Mucosa of gallbladder (tissue), 1 donor: ENCODE measurements around the gene COX20. TPM values are rescaled to one million over a fixed set of nuclear protein-coding genes. Genes with fewer than 3 reads are reported as not detected.
"Not testable (repeated sequence)": the region's sequence is repeated elsewhere in the genome, so short reads cannot be mapped to it uniquely, and the experiment has no call there.

ENCODE experiments used
- DNase-seq: peaks from one replicate; pipeline ENCODE4 v3.0.0-alpha.2; 2020; ENCODE audit warnings: low spot score
- total RNA-seq: library from RNA; stranded (reverse); gene quantifications from one replicate; pipeline ENCODE4 v1.2.1, GENCODE V29; 2021
- donor health status: DM: no; HTN: no; CAD: no.

COX20 gene
- 27.5 TPM for total RNA-seq

DNA sequence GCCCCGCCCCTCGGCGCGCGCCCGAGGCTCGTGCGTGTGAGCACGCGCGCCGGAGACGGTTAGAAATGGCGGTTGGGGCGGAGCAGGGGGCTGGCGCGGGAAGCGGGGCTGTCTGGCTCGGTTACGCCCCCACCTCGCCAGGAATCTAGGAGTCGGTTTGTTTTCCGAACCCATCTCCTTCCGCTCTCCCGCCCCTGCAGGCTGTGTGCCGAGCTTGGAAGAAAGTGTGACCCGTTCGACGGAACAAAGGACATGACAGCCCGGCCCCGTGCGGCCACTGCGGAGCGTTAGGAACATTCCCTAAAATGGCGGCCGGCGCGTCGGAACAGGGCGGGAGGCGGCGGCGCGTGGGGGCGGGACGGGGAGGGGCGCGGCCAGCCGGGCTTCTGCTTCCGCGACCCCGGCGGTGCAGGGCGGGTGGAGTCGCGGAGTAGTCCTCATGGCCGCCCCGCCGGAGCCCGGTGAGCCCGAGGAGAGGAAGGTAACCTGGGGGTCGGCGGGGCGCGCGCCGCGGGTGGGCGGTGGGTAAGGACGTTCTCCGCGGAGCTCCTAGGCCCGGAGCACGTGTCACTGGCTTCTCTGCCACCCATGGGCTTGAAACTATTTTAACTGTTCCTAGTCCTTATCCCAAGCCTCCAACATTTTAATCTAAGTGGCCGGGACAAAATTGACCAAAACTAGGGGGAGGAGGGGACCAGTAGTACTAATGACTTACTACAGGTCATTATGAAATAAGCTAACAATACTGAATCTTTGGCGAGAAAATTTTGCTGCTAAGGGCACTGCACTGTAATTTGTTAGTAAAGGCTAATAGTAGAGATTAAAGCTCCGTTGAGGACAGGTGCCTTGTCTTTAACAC lies at the start of gene COX20:
Gene COX20 (plus strand): TSS at position 383 of the 859 bp plus-strand sequence. CDS start 57 bp downstream, at position 440.
- DNase-seq, result peak; percentile 90

DNA sequence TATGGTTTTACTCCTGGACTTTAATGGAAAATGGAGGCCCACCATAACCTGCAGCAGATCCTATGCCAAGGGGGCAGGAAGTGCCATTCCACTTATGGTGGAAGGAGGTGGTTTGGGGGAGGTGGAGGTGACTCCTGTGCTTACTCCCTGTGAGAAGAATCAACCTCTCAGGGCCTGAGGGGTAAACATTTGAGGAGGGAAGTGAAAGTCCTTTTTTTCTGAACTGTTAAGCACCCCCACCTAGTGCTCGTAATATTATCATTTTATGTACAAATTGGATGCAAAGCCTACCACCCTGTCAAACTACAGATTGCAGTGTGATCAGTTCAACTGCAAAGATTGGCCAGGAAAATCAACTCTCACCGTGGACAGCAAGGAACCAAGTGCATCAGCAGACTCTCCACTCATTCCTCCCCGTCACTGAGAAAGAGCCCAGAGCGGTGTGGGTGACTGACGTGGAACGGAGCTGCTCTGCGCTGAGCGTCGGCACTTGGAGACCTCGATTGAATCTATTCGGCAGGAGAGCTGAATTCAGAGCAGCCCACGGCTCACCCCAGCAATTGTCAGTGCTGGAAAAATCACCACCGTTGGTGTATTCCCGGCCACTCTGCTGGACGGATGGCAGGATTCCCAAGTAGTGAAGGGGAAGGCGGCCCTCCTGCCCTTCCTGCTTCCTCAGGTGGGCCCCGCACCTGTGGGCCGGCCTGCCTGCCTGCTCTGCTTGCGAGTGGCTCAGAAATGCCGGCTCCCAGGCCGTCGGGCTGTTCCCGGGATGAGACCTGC lies 46.8 kb upstream of the COX20 start:
- DNase-seq, result no peak

DNA sequence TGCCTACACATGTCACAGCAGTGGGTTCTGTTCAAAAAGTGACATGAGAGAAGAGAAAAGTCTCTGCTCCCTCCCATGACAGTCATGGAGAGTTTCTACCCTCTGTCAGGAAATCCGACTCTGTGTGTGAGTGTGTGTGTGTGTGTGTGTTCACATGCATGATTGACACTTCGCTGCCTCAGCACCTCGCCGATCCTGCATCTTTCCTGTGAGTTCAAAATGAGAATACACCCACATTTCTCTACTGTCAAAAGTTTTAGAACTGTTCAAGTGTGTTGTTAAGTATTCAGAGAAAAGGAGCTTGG lies 46.2 kb upstream of the COX20 start:
- no peak for DNase-seq

GRCh38 chr1:244789731-244790130 lies 45.7 kb upstream of the COX20 start:
- DNase-seq, result no peak

DNA sequence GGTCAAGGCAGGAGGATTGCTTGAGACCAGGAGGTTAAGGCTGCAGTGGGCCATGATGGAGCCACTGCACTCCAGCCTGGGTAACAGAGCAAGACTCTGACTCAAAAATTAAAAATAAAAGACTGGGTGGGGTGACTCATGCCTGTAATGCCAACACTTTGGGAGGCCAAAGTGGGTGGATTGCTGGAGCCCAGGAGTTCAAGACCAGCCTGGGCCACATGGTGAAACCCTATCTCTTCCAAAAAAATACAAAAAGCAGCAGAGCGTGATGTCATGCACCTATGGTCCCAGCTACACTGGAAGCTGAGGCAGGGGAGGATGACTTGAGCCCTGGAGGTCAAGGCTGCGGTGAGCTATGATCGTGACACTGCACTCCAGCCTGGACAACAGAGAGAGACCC lies 44.4 kb upstream of the COX20 start:
- DNase-seq, result no peak

DNA sequence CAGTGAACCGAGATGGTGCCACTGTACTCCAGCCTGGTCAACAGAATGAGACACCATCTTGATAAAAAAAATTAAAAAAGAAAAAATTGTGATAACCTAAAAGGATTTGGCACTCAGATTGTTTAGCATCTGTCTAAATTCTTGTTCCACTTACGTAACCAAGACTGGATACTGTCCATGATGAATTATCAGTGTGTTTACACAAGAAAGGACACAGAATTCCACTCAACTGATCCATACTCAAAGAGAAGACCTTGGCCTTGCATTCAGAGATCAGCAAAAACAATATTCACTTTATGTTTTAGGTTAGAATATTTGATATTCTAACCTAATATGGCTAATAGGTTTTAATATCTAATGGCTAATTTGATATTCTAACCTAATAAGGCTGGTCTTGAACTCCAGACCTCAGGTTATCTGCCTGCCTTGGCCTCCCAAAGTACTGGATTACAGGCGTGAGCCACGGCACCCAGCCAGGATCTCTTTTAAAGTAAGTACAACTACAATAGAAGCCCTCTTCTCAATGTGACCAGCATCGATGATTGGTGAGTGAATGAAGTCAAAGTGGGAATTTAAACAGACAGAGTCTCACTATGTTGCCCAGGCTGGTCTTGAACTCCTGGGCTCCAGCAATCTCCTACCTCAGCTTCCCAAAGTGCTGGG lies 43.1 kb upstream of the COX20 start:
- no peak for DNase-seq

- DNase-seq, result no peak
Measured at GRCh38 chr1:244794071-244794470, 41.4 kb upstream of the COX20 start.

DNA sequence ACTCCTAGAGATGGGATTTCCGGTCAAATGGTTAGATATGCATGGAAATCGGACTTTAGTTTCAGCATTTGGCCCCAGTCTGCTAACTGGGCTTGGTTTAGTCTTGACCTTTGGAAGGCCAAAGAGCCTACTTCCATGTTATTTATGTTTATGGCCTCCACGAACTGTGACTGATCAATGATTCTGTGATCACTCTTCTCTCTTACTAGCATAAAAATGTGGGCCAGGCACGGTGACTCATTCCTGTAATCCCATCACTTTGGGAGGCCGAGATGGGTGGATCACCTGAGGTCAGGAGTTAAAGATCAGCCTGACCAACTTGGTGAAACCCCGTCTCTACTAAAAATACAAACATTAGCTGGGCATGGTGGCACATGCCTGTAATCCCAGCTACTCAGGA lies 40.9 kb upstream of the COX20 start:
- not testable (repeated sequence) for DNase-seq

DNA sequence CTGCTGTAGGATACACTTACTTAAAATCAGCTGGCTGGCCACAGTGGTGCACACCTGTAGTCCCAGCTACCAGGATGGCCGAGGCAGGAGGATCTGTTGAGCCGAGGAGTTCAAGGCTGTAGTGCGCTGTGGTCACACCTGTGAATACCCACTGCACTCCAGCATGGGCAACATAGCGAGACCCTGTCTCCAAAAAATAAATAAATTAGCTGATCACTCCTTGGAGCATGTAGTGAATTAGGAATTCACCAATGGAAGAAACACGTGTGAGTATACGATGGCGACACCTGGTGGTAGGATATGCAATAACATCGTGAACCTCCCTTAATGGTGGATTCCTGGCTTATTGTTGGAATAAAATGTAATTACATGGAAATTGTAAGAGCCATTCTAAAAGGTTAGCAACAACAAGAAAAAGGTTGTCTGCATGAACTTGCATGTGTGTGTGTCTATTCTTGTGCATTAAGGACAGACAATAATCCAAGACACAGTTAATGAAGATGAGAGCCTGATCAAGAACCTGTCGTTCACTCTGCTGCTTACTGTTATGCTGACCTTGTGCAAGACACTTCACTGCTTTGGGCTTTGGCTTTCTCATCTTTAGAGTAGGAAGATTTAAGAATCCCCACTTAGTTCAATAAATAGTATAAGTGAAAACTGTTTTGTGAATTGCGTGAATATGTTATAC lies 38.6 kb upstream of the COX20 start:
- DNase-seq, result peak; percentile 68

DNA sequence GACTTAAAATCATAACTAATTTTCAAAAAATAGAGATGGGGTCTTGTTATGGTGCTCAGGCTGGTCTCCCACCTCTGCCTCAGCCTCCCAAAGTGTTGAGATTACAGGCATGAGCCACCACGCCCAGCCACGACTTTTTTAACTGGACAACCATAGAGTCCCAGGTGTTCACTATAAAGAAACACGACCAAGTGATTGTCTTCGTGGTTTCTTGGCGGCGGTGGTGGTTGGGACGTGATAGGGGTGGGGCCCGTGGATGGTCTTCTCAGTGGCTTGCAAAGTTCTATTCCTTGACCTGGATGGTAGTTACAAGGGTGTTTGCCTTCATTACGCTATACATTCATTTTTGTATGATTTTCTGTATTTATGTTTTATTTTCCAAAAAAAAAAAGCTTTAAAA lies 34.6 kb upstream of the COX20 start:
- DNase-seq, result no peak

GRCh38 chr1:244801246-244801645 lies 34.2 kb upstream of the COX20 start:
- no peak for DNase-seq

GRCh38 chr1:244802041-244802440 lies 33.4 kb upstream of the COX20 start:
- DNase-seq, result no peak

DNA sequence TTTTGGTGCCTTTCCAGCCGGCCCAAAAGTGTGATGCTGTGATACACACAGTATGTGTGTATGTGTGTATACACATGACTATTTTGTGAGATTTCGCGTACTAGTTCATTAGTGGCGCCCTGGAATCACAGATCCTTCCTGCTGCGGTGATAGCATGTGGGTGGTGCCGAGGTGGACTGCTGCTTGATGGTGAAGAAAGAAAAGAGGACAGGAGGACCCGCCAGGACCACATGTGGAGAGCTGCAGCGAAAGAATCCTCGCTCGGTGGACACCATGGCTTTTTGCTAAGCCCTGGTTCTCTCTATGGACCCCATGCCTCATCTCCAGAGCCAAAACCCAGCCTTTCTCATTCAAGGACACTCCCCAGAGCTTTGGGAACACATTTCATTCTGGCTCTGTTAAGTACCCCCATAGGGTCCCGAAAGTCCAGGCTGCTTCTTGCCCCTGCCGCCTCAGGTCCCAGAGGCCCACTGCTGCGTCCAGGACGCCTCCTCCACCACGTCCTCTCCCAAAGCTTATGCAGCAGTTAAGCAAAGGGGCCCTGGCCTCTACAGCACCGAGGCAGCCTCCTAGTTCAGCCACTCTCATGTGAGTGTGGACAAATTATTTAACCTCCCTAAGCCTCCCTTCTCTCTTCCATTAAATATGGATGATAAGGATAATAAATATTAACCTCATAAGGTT lies 32.8 kb upstream of the COX20 start:
- DNase-seq, result no peak

- DNase-seq, result no peak
Measured at GRCh38 chr1:244804841-244805240, 30.6 kb upstream of the COX20 start.

DNA sequence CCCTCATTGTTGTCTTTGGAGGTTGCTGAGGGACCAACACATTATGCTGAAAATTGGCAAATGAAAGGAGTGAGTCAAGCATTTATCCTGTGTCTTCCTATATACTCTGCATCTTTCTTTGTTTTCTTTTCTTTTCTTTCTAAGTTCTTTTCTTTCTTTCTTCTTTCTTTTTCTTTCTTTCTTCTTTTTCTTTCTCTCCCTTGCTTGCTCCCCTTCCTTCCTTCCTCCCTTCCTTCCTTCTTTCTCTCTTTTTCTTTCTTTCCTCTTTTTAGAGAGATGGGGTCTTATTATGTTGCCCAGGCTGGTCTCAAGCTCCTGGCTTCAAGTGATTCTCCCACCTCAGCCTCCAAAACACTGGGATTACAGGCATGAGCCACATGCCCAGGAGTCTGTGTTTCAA lies 28.3 kb upstream of the COX20 start:
- DNase-seq, result no peak

GRCh38 chr1:244810221-244810620 lies 25.2 kb upstream of the COX20 start:
- no peak for DNase-seq

GRCh38 chr1:244813327-244813726 lies 22.1 kb upstream of the COX20 start:
- DNase-seq, result no peak

GRCh38 chr1:244815600-244816099 lies 19.8 kb upstream of the COX20 start:
- DNase-seq, result no peak

DNA sequence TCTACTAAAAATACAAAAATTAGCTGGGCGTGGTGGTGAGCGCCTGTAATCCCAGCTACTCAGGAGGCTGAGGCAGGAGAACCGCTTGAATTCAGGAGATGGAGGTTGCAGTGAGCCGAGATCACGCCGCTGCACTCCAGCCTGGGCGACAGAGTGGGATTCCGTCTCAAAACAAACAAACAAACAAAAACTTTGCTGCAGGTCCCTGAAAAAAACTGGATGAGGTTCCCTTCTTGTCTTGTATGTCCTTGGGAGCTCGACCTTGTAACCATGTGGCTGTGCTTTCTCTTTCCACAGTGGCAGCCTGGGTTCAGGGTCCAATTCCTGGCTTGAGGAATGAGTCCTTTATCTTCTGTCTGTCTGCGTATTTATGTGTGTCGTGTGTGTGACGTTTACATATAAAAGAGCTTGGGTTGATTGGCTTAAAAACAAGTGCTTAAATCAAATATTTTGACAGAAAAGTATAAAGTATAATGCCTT lies 18.0 kb upstream of the COX20 start:
- no peak for DNase-seq

DNA sequence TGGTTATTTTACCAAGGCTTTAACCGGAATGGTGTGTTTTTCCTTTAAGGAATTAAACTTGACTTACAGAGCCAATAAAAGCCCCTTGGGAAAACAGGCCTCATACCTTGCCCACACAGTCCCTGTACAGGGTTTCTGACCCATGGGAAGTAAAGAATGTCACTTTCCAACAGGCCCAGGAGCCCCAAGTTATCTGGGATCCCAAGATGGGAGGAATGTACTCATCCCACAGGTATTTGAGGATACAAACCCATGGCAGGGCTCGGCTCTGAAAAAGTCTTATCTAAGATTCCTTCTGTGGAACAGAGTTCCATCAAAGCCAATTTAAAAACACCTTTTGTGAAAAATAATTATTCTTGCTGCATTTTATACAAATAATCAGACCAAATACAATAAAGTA lies 15.3 kb upstream of the COX20 start:
- DNase-seq, result no peak

GRCh38 chr1:244821134-244821533 lies 14.3 kb upstream of the COX20 start:
- DNase-seq, result no peak
